Measurements from ENCODE around the gene TTN. TPM values are rescaled to one million over a fixed set of nuclear protein-coding genes. Genes with fewer than 3 reads are reported as not detected.

The TTN gene
- total and polyA plus RNA-seq, 2 of the 8 experiments (the other 6 are each of a cell fraction or from before 2014, with no cell fraction given) = 0.30 to 9.7 TPM

DNA sequence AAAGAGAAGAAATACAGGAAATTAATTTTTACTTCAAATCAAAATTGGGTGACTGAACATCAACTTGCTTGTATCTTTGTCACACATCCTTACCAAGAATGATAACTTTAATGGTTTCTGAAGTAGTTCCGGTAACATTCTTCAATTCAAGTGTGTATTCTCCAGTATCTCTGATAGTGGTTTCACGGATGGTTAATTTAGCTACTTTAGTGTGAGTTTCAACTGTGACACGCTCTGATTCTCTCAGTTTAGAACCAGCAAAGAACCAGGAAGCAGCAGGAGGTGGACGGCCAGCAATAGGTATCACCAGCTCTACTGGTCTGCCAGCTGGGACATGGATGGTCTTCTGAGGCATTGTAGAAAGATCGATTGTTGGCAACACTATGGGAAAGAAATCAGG lies 264.7 kb downstream of the TTN start:
- Histone ChIP-seq H3K9ac (replicated peaks in 1 of 4; ENCODE audit: extremely low read depth in 1 of 4, low read depth in 3 of 4, low read length in 3 of 4) (no peak overlapping the region), H3K23me2 (ENCODE audit: low read depth, low read length) (no peaks in the 10 kb centered on the region), H2AK5ac (ENCODE audit: low read depth, low read length) (no peak overlapping the region), H2BK15ac (ENCODE audit: low read length) (no peak overlapping the region), H3K4me1 (replicated peaks in 1 of 4; ENCODE audit: control insufficient read depth in 3 of 4, insufficient read depth in 4 of 4, low read length in 3 of 4) (no peaks in the 10 kb centered on the region), H3K36me3 (ENCODE audit: control insufficient read depth in 2 of 4, insufficient read depth in 4 of 4, low read length in 3 of 4) (peaks cover 2 to 51% (median 12%) of the 10 kb centered on the region in 4 experiments; a peak in 7 of 8 replicates), H3K56ac (replicated peaks; ENCODE audit: insufficient read length, low read depth, low read length) (no peak overlapping the region), H3K27me3 (replicated peaks in 1 of 4; ENCODE audit: control insufficient read depth in 3 of 4, extremely low read depth in 1 of 4, insufficient read depth in 3 of 4, low read length in 3 of 4) (no peaks in the 10 kb centered on the region), H2BK12ac (ENCODE audit: low read depth, low read length) (no peak overlapping the region), H3K14ac (ENCODE audit: insufficient read length) (no peak overlapping the region), H2BK5ac (ENCODE audit: low read depth, low read length) (no peak overlapping the region), H4K8ac (ENCODE audit: extremely low read depth, insufficient read depth, low read length) (no peak overlapping the region), H3K23ac (ENCODE audit: insufficient read length) (no peak overlapping the region), H3K79me1 (ENCODE audit: low read depth, low read length) (peaks cover 3% of the 10 kb centered on the region; the same call in 1 of the 2 replicates), H3K18ac (ENCODE audit: extremely low read depth, low read length) (no peak overlapping the region), H4K20me1 (replicated peaks in 1 of 2; ENCODE audit: control insufficient read depth in 1 of 2, insufficient read depth in 2 of 2, low read length in 2 of 2) (peaks cover 3 to 6% of the 10 kb centered on the region in 2 experiments), H4K5ac (ENCODE audit: insufficient read length, low read depth, low read length) (no peak overlapping the region), H3K4ac (replicated peaks; ENCODE audit: insufficient read length, low read depth, low read length) (no peak overlapping the region), H2BK20ac (ENCODE audit: low read length) (no peak overlapping the region), H3K9me3 (ENCODE audit: insufficient read depth in 2 of 2, low read depth in 1 of 2, low read length in 1 of 2) (no peaks in the 10 kb centered on the region), H3K79me2 (ENCODE audit: control insufficient read depth in 1 of 2, insufficient read depth in 2 of 2, low read length in 2 of 2) (no peaks in the 10 kb centered on the region), H4K91ac (replicated peaks; ENCODE audit: insufficient read length, low read length) (no peak overlapping the region), H3K4me3 (ENCODE audit: extremely low read depth in 1 of 4, insufficient read depth in 2 of 4, low read depth in 3 of 4, low read length in 4 of 4) (no peak overlapping the region), H2AFZ (ENCODE audit: low read length) (no peak overlapping the region), H2BK120ac (replicated peaks; ENCODE audit: low read depth, low read length) (no peak overlapping the region), H3K27ac (ENCODE audit: low read depth, low read length) (no peak overlapping the region), H3K4me2 (ENCODE audit: insufficient read depth in 1 of 2, low read depth in 2 of 2, low read length in 2 of 2) (no peak overlapping the region)
- FAIRE-seq (no peak), DNase-seq (ENCODE audit: low read depth in 1 of 2, low spot score in 2 of 2) (no peak)
- WGBS, 2 experiments (ENCODE audit: extremely low coverage in 1 of 2, insufficient coverage in 1 of 2, insufficient read length in 1 of 2, insufficient replicate concordance in 2 of 2, low coverage in 1 of 2, low lambda C conversion rate in 2 of 2, missing lambda C conversion rate in 1 of 2) = 94% methylated on average over 5 of the region's 5 CpGs; no CpG with 5 or more reads in 1 of the 2 experiments
- POLR2A ChIA-PET (ENCODE audit: partially characterized antibody) = no interaction called here
- no peak for TF ChIP-seq CHD2 (IDR thresholded peaks at IDR 0.05; ENCODE audit: low read length)
- no peak for TF ChIP-seq YY1 (IDR thresholded peaks at IDR 0.05; ENCODE audit: low read depth, low read length)
- no peak for TF ChIP-seq MAFK (IDR thresholded peaks at IDR 0.05; ENCODE audit: low read depth, low read length)
- TF ChIP-seq CBX8 (IDR thresholded peaks at IDR 0.05; ENCODE audit: borderline replicate concordance, low read depth, low read length) = no peak
- no peak for TF ChIP-seq CBX5 (IDR thresholded peaks at IDR 0.05; ENCODE audit: low read depth, low read length)
- TF ChIP-seq POLR2AphosphoS5 (IDR thresholded peaks at IDR 0.05; ENCODE audit: low read depth, low read length) = no peak
- no peak for TF ChIP-seq POU5F1 (IDR thresholded peaks at IDR 0.05; ENCODE audit: low read depth, low read length)
- no peak for TF ChIP-seq RBBP5 (IDR thresholded peaks at IDR 0.05; ENCODE audit: borderline replicate concordance, low read depth, low read length)
- no peak for TF ChIP-seq TBP (IDR thresholded peaks at IDR 0.05; ENCODE audit: low read depth, low read length)
- no peak for TF ChIP-seq RAD21 (IDR thresholded peaks at IDR 0.05 in 1 of 2, conservative IDR thresholded peaks at IDR 0.05 in 1 of 2; ENCODE audit: low read depth in 2 of 2, low read length in 2 of 2)
- TF ChIP-seq SP1 (IDR thresholded peaks at IDR 0.05; ENCODE audit: low read depth, low read length) = no peak
- TF ChIP-seq, protein P1, sequence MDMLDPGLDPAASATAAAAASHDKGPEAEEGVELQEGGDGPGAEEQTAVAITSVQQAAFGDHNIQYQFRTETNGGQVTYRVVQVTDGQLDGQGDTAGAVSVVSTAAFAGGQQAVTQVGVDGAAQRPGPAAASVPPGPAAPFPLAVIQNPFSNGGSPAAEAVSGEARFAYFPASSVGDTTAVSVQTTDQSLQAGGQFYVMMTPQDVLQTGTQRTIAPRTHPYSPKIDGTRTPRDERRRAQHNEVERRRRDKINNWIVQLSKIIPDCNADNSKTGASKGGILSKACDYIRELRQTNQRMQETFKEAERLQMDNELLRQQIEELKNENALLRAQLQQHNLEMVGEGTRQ (IDR thresholded peaks at IDR 0.05; ENCODE audit: low read length) = no peak
- TF ChIP-seq CREB1 (IDR thresholded peaks at IDR 0.05) = no peak
- no peak for TF ChIP-seq TEAD4 (IDR thresholded peaks at IDR 0.05; ENCODE audit: low read depth, low read length)
- CTCF ChIA-PET (ENCODE audit: partially characterized antibody) = no interaction called here

Measured in H1 (cell line).